ENCODE results near the gene GLCCI1. TPM values are rescaled to one million over a fixed set of nuclear protein-coding genes. Genes with fewer than 3 reads are reported as not detected.

The GLCCI1 gene
- total RNA-seq, 4 donors from 2014 or later: 15.6 to 24.0 (median 21.7) TPM

- no peak for TF ChIP-seq CTCF (IDR thresholded peaks at IDR 0.05; ENCODE audit: low read depth)
Measured at GRCh38 chr7:8105449-8106095, 137.0 kb downstream of the GLCCI1 start.

DNA sequence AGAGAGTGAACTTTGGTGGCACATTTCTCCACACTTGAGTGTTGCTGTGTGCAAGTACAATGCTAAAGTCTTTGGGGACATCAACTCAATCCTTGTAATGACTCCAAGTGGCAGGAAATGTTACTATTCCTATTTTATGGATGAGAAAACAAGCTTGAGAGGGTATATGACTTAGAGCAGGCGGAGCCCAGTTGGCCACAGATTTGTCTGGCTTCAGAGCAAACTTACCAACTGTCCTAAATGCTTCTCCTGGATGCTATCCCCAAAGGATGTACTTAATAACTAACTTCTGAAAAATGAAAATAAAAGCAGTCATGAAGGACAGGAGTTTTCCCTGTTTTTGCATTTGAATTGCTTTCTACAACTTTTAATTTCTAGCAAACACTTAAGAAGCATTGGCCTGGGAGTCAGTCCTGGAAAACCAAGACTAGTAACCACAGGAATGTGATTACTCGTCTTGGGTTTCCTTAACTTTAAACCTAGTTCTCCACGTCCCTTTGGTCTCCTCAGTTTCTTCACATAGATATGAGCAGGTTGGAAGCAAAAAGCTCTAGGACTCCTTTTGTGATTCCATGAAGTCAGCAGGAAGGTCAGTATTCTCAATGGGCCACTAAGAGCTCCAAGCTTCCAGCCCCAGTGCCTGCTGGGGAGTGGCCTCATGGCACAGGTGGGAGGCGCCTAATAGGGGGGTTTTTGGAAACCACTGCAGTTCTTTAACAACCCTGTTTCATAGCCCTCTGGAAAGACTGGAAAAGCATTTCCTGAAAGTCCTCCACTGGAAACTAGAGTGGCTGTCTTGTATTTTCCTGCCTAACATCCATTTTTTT, 140.8 kb downstream of the GLCCI1 start:
- no peak for TF ChIP-seq CTCF (IDR thresholded peaks at IDR 0.05; ENCODE audit: low read depth)

GRCh38 chr7:8111282-8111960, 142.8 kb downstream of the GLCCI1 start:
- TF ChIP-seq CTCF (IDR thresholded peaks at IDR 0.05; ENCODE audit: low read depth): no peak

GRCh38 chr7:8112685-8113084, 144.1 kb downstream of the GLCCI1 start:
- TF ChIP-seq CTCF (IDR thresholded peaks at IDR 0.05; ENCODE audit: low read depth): no peak

DNA sequence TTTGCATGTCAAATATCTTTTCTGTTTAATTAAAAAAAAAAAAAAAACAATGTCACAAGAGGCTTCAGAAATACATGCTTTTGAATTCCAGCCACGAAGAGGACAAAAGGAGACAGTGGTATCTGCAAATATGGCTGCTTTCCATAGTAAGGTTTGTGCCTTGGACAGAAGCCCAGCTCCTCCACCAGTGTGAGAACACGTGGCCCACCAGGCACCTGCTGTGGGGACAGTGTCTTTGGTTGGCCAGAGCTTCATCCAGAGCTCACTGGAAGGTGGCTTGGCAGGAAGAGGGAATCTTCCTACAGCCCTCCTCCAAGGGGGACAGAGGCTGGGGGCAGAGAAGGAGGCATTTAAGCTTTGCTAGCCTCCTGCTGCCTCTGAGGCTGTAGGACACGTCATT, 144.6 kb downstream of the GLCCI1 start:
- no peak for TF ChIP-seq CTCF (IDR thresholded peaks at IDR 0.05; ENCODE audit: low read depth)

- TF ChIP-seq CTCF (IDR thresholded peaks at IDR 0.05; ENCODE audit: low read depth): no peak
Measured at GRCh38 chr7:8114175-8114574, 145.6 kb downstream of the GLCCI1 start.

All from subcutaneous adipose tissue (tissue), 4 donors.